GM12878 (cell line): ENCODE data around the gene HOOK2.

Experiments
- CTCF ChIP-seq, 3 experiments: IDR thresholded peaks in 2 of 3; conservative IDR thresholded peaks in 1 of 3; 2 replicates each; pipeline ENCODE4 v1.5.1; 2011; ENCODE audit warnings: low read depth in 3 of 3, low read length in 3 of 3, mild to moderate bottlenecking in 3 of 3, control low read depth in 2 of 3, moderate library complexity in 2 of 3, inconsistent platforms in 1 of 3, mixed read lengths in 1 of 3; ENCODE audit not compliant: control insufficient read depth in 2 of 3, insufficient read depth in 1 of 3; ENCODE audit errors: extremely low read depth in 1 of 3
- HCFC1 ChIP-seq: fragments of 150-350 bp; IDR thresholded peaks from 2 replicates; pipeline ENCODE4 v1.6.1; 2014; ENCODE audit warnings: low read length
- MAX ChIP-seq: IDR thresholded peaks from 2 replicates; pipeline ENCODE4 v1.6.1; 2012; ENCODE audit warnings: low read depth, low read length, improper control_type of control experiment
- RELA ChIP-seq: fragments of 450-650 bp; IDR thresholded peaks from 2 replicates; pipeline ENCODE4 v1.8.0; 2014; ENCODE audit warnings: borderline replicate concordance; ENCODE audit not compliant: partially characterized antibody
- RFX5 ChIP-seq: IDR thresholded peaks from 2 replicates; pipeline ENCODE4 v1.6.1; 2011; ENCODE audit warnings: low read depth, low read length, improper control_type of control experiment
- SIN3A ChIP-seq: IDR thresholded peaks from 2 replicates; pipeline ENCODE4 v1.6.1; 2012; ENCODE audit warnings: low read depth, low read length, improper control_type of control experiment
- ZNF687 ChIP-seq: fragments of 450-650 bp; IDR thresholded peaks from 2 replicates; pipeline ENCODE4 v1.6.1; 2017; ENCODE audit warnings: mild to moderate bottlenecking, moderate library complexity

- TF ChIP-seq CTCF (IDR thresholded peaks at IDR 0.05 in 2 of 3, conservative IDR thresholded peaks at IDR 0.05 in 1 of 3; ENCODE audit: control insufficient read depth in 2 of 3, extremely low read depth in 1 of 3, insufficient read depth in 1 of 3, low read depth in 3 of 3, low read length in 3 of 3) (no peak), RELA (no peak), RFX5 (no peak), MAX (no peak), ZNF687 (no peak), HCFC1 (no peak), SIN3A (no peak)
Measured at GRCh38 chr19:12767150-12767549, 8.2 kb downstream of the HOOK2 start.
